Right lobe of liver (tissue), 6 donors: ENCODE data around the gene HOATZ. TPM values are rescaled to one million over a fixed set of nuclear protein-coding genes. Genes with fewer than 3 reads are reported as not detected.

ENCODE experiments used
- ATAC-seq, 4 donors: fragments of 200-7000 bp; cut with Tn5 transposase; one replicate each; pipeline ENCODE4 v1.9.1; 2020; ENCODE audit warnings: mild to moderate bottlenecking in 4 of 4, moderate library complexity in 4 of 4
- DNase-seq, 3 donors: peaks; one replicate each; pipeline ENCODE4 v3.0.0-alpha.2; 2020
- H3K27ac ChIP-seq, 3 donors: fragments of 200-600 bp; one replicate each; pipeline ENCODE4 v1.8.0; 2022
- H3K27me3 ChIP-seq, 2 donors: fragments of 200-600 bp; one replicate each; pipeline ENCODE4 v1.8.0; 2022
- H3K36me3 ChIP-seq, 4 donors: fragments of 200-600 bp; sonication (generic) in 1 of 4; one replicate each; pipeline versions ENCODE4 v1.5.1 to v1.8.0; 2017 to 2022; ENCODE audit warnings: control low read depth in 1 of 4
- H3K4me1 ChIP-seq, 4 donors: fragments of 200-600 bp; sonication (generic) in 1 of 4; one replicate each; pipeline versions ENCODE4 v1.5.1 to v1.8.0; 2017 to 2022; ENCODE audit warnings: control low read depth in 1 of 4
- H3K4me3 ChIP-seq, 3 donors: fragments of 200-600 bp; one replicate each; pipeline ENCODE4 v1.8.0; 2022
- H3K9me3 ChIP-seq, 4 donors: fragments of 200-600 bp; sonication (generic) in 1 of 4; one replicate each; pipeline versions ENCODE4 v1.5.1 to v1.8.0; 2017 to 2022; ENCODE audit warnings: control low read depth in 1 of 4
- CTCF ChIP-seq, 4 donors: fragments of 200-600 bp in 3 of 4; fragments of 450-650 bp in 1 of 4; IDR thresholded peaks; one replicate each; pipeline versions ENCODE4 v1.5.1 to v1.8.0; 2016 to 2022; ENCODE audit warnings: antibody characterized with exemption in 4 of 4, mild to moderate bottlenecking in 2 of 4
- POLR2A ChIP-seq: fragments of 450-650 bp; IDR thresholded peaks from one replicate; pipeline ENCODE4 v1.6.1; 2017; ENCODE audit warnings: antibody characterized with exemption, mild to moderate bottlenecking
- WGBS: methylation state at CpG from one replicate; pipeline ENCODE4 v1.1.6; 2018; ENCODE audit warnings: low coverage, low lambda C conversion rate; ENCODE audit not compliant: insufficient coverage; ENCODE audit errors: missing lambda C conversion rate; 5-methylcytosine and 5-hydroxymethylcytosine counted together
- intact Hi-C, 2 donors: fragments of 100-400 bp; cut with DNase I; formaldehyde crosslinking; loops; one replicate each; pipeline versions ENCODE4 v1.11.2 to v1.14.1; 2022
- total RNA-seq, 6 experiments: library from RNA; depleted of rRNA in 2 of 6; stranded (reverse); fragments of >200 nt in 2 of 6; fragmentation: NEBNext Ultra II Directional in 3 of 6; extraction: Animal tissue kit (Norgen Biotek cat#: 25700) in 3 of 6; gene quantifications; one replicate each; pipeline versions ENCODE4 v1.1.0 to v1.2.4, GENCODE V29; 2016 to 2023
- donor health status: DM: no; HTN: yes; CAD: no.
- donor health status: DM: no; HTN: no; CAD: no.
- donor health status: DM: no; HTN: no; CAD: no.
- donor health status: DM: no; HTN: yes; CAD: no.
- donor health status: DM: no; HTN: yes; CAD: no.

Gene HOATZ
- total RNA-seq, 6 experiments from 2014 or later: not detected

- Histone ChIP-seq H3K4me3 (no peak overlapping the region), H3K9me3 (no peaks in the 10 kb centered on the region), H3K4me1 (no peaks in the 10 kb centered on the region), H3K27me3 (no peaks in the 10 kb centered on the region), H3K36me3 (no peaks in the 10 kb centered on the region), H3K27ac (no peak overlapping the region)
- intact Hi-C loops: no loop called here
- no peak for TF ChIP-seq CTCF (IDR thresholded peaks at IDR 0.05)
- no peak for TF ChIP-seq POLR2A
- DNase-seq (no peak), ATAC-seq (no peak)
- WGBS: 85% methylated on average over 1 of the region's 1 CpG
These were observed 12.0 kb upstream of the HOATZ start for GRCh38 chr11:111502611-111503010.

- H3K27ac ChIP-seq: no peak overlapping the region
- H3K9me3 ChIP-seq: no peaks in the 10 kb centered on the region
- H3K36me3 ChIP-seq: no peaks in the 10 kb centered on the region
- intact Hi-C loops: no loop called here
- H3K27me3 ChIP-seq: peaks cover 0 to 28% of the 10 kb centered on the region in 2 donors
- no peak overlapping the region for H3K4me3 ChIP-seq
- no peak for TF ChIP-seq CTCF (IDR thresholded peaks at IDR 0.05)
- 65% methylated on average over 1 of the region's 1 CpG for WGBS
- DNase-seq (no peak), ATAC-seq (no peak)
- H3K4me1 ChIP-seq: peaks cover 0 to 9% (median 4%) of the 10 kb centered on the region in 4 donors
These were observed 4.3 kb upstream of the HOATZ start for GRCh38 chr11:111510311-111510710.

GRCh38 chr11:111512296-111513239 is 2.0 kb upstream of the HOATZ start, which contains the start of gene BTG4:
Gene BTG4 (minus strand): TSS chr11:111512386. CDS start chr11:111498776, 13,610 bp downstream.
- DNase-seq (no peak), ATAC-seq (peak; percentile 16 to 43 (median 30))
- Histone ChIP-seq H3K27me3 (peaks cover 0 to 28% of the 10 kb centered on the region in 2 donors), H3K27ac (no peak within 1 kb of the TSS), H3K4me1 (peaks cover 0 to 9% (median 4%) of the 10 kb centered on the region in 4 donors), H3K4me3 (peak within 1 kb of the TSS; percentile 18 to 40 (median 21)), H3K36me3 (no peaks in the 10 kb centered on the region), H3K9me3 (no peaks in the 10 kb centered on the region)
- TF ChIP-seq POLR2A (no peak), CTCF (IDR thresholded peaks at IDR 0.05) (no peak)
- WGBS: 3% methylated on average over 48 of the region's 90 CpGs
- intact Hi-C loops: no loop called here

DNA sequence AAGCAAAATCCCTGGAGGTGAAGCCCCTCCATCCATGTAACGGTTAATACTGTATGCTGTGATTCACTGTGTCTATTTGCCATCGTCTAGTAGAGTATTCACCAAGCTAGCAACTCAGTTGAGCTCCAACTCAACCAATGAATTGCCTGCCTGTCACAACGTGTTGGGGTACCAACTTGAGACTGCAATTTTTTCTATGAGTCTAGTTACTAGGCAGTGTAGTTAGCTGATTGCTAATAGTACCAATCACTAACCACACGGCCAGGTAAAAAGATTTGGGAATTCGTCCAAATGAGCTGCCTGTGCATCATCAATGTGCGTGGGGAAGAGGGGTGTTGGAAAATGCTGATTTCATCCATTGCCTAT is 1.4 kb upstream of the HOATZ start:
- 27% methylated on average over 4 of the region's 6 CpGs for WGBS
- no peaks in the 10 kb centered on the region for H3K9me3 ChIP-seq
- H3K27ac ChIP-seq: no peak overlapping the region
- peaks cover 0 to 28% of the 10 kb centered on the region in 2 donors for H3K27me3 ChIP-seq
- no peaks in the 10 kb centered on the region for H3K36me3 ChIP-seq
- H3K4me1 ChIP-seq: peaks cover 0 to 9% (median 4%) of the 10 kb centered on the region in 4 donors
- no peak for DNase-seq
- no peak for ATAC-seq
- H3K4me3 ChIP-seq: no peak overlapping the region
- TF ChIP-seq POLR2A: no peak
- no peak for TF ChIP-seq CTCF (IDR thresholded peaks at IDR 0.05)
- intact Hi-C loops: no loop called here
